Right cardiac atrium (tissue), 5 donors: ENCODE measurements around the gene SMARCA2. TPM values are rescaled to one million over a fixed set of nuclear protein-coding genes. Genes with fewer than 3 reads are reported as not detected.
A peak's percentile ranks its signal among the peaks of the same experiment; 100 is the strongest.

Source experiments
- ATAC-seq, 2 donors: fragments of 200-7000 bp; cut with Tn5 transposase; one replicate each; pipeline versions ENCODE4 v1.8.0 to v1.9.1; 2020; ENCODE audit warnings: moderate library complexity in 2 of 2, mild to moderate bottlenecking in 1 of 2
- DNase-seq, 3 donors: peaks; one replicate each; pipeline ENCODE4 v3.0.0-alpha.2; 2020
- H3K27ac ChIP-seq: one replicate; pipeline ENCODE4 v1.5.1; 2013; ENCODE audit warnings: mild to moderate bottlenecking, low read length, control low read depth, moderate library complexity
- H3K27me3 ChIP-seq: one replicate; pipeline ENCODE4 v1.6.1; 2013; ENCODE audit not compliant: control insufficient read depth, insufficient read depth
- H3K4me1 ChIP-seq: one replicate; pipeline ENCODE4 v1.6.1; 2013; ENCODE audit warnings: low read length; ENCODE audit not compliant: control insufficient read depth, insufficient read depth
- H3K4me3 ChIP-seq: one replicate; pipeline ENCODE4 v1.5.1; 2013; ENCODE audit warnings: low read length, control low read depth
- H3K9me3 ChIP-seq: one replicate; pipeline ENCODE4 v1.6.1; 2013; ENCODE audit warnings: low read length; ENCODE audit not compliant: control insufficient read depth
- WGBS: extraction: QIAGEN DNeasy Blood & Tissue Kit; methylation state at CpG from one replicate; pipeline ENCODE4 v1.1.7; 2013; 5-methylcytosine and 5-hydroxymethylcytosine counted together
- intact Hi-C, 4 donors: fragments of 100-400 bp; cut with DNase I; formaldehyde crosslinking; loops; one replicate each; pipeline versions ENCODE4 v1.11.0 to v1.14.0; 2022 to 2023
- polyA plus RNA-seq: library from polyadenylated mRNA; stranded (reverse); fragments of 200-250 nt; gene quantifications from one replicate; pipeline ENCODE4 v1.2.3, GENCODE V29; 2013
- total RNA-seq, 4 donors: library from RNA; stranded (reverse); fragmentation: NEBNext Ultra II Directional; extraction: Animal tissue kit (Norgen Biotek cat#: 25700); gene quantifications; one replicate each; pipeline ENCODE4 v1.2.1, GENCODE V29; 2021
- donor health status: healthy with polysubstance abuse.
- donor health status: DM: no; HTN: yes; CAD: no.
- donor health status: DM: no; HTN: no; CAD: no.
- donor health status: DM: no; HTN: yes; CAD: no; lungs with severe emphysema.
- donor health status: DM: yes; HTN: yes; CAD: no.

The SMARCA2 gene
- total and polyA plus RNA-seq, 5 donors = 49.3 to 133 (median 104) TPM

DNA sequence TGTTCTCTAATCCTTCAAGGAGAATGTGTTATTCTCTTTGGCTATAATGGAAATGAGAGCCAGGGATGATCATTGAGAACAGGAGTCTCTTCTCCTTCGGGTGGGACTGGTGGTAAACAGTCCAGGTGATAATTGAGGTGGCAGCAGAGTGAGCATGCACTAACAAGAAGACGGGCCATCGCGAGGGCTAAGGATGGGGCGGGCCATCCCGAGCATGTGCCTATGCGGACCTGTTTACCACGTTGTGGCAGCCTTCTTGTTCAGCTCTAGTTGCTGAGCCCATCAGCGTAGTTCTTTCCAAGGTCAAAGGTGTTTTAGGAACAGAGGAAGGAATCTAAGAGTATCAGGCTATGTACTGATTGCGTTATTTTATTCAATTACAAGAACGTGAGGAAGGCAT lies 180.1 kb downstream of the SMARCA2 start:
- H3K9me3 ChIP-seq = no peaks in the 10 kb centered on the region
- no peak overlapping the region for H3K4me3 ChIP-seq
- no peaks in the 10 kb centered on the region for H3K4me1 ChIP-seq
- no peak for DNase-seq
- H3K27me3 ChIP-seq = no peaks in the 10 kb centered on the region
- peak in 1 of 2 donors; percentile 28 for ATAC-seq
- 83% methylated on average over 11 of the region's 11 CpGs for WGBS
- H3K27ac ChIP-seq = no peak overlapping the region
- intact Hi-C loops = no loop called here

DNA sequence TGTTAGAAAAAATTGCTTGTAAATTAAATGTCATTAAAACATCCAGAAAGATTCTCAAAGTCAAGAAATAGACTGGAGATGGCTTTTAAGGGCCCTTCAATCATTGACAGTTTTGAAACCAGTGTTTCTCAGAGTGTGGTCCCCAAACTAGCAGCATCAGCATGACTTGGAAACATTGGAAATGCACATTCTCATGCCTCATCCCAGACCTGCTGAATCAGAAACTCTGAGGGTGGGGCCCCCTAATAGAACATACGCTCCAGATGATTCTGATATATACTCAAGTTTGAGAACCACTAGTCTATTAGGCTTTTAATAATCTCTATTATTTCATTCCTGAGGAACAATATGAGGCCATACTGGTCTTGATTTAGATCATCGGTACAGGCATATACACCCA lies 181.6 kb downstream of the SMARCA2 start:
- DNase-seq = no peak
- no peak for ATAC-seq
- Histone ChIP-seq H3K9me3 (no peaks in the 10 kb centered on the region), H3K27ac (no peak overlapping the region), H3K27me3 (no peaks in the 10 kb centered on the region), H3K4me1 (no peaks in the 10 kb centered on the region), H3K4me3 (no peak overlapping the region)
- WGBS = 97% methylated on average over 2 of the region's 2 CpGs
- intact Hi-C loops = no loop called here

DNA sequence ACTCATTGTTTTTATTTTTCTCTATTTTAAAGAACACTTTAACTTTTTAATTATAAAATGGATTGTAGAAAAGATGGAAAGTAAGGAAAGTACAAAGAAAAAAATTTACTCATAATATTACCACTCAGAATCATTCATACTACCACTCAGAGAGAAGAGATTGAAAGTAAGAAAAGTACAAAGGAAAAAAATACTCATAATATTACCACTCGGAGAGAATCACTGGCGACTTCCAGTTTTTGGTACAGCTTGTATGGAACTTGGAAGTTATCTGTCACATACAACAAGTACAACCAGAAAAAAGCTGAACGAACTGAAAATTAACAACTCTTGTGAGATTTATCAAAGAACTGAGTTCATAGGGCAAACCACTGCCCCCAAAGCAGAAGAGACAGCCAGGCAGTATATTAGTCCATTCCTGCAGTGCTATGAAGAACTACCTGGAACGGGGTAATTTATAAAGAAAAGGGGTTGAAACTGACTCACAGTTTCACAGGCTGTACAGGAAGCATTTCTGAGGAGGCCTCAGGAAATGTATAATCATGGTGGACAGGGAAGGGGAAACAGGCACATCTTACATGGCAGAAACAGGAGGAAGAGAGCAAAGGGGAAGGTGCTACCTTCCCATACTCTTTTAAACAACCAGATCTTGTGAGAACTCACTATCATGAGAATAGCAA lies 183.9 kb downstream of the SMARCA2 start:
- DNase-seq (no peak), ATAC-seq (no peak)
- Histone ChIP-seq H3K27ac (no peak overlapping the region), H3K27me3 (no peaks in the 10 kb centered on the region), H3K9me3 (no peaks in the 10 kb centered on the region), H3K4me3 (no peak overlapping the region), H3K4me1 (no peaks in the 10 kb centered on the region)
- 92% methylated on average over 4 of the region's 4 CpGs for WGBS
- intact Hi-C loops = no loop called here

DNA sequence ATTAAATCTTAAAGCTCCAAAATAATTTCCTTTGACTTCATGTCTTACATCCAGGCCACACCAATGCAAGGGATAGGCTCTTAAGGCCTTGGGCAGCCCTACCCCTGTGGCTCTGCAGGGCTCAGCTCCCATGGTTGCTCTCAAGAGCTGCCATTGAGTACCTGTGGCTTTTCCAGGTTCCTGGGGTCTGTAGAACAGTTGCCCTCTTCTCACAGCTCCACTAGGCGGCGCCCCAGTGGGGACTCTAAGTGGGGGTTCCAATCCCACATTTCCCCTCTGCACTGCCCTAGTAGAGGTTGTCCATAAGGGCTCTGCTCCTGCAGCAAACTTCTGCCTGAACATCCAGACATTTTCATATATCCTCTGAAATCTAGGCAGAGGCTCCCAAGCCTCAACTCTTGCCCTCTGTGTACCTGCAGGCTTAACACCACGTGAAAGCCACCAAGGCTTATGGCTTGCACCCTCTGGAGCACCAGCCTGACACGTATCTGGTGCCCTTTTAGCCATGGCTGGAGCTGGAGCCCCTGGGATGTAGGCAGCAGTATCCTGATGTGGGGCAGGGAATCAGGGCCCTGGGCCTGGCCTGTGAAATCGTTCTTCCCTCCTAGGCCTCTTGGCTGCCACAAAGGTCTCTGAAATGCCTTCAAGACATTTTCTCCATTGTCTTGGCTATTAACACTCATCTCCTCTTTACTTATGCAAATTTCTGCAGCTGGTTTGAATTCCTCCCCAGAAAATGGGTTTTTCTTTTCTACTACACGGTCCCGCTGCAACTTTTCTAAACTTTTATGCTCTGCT lies 185.1 kb downstream of the SMARCA2 start:
- intact Hi-C loops = no loop called here
- WGBS = 93% methylated on average over 7 of the region's 7 CpGs
- no peaks in the 10 kb centered on the region for H3K4me1 ChIP-seq
- no peak overlapping the region for H3K27ac ChIP-seq
- no peaks in the 10 kb centered on the region for H3K27me3 ChIP-seq
- no peak overlapping the region for H3K4me3 ChIP-seq
- ATAC-seq (no peak), DNase-seq (no peak)
- no peaks in the 10 kb centered on the region for H3K9me3 ChIP-seq

DNA sequence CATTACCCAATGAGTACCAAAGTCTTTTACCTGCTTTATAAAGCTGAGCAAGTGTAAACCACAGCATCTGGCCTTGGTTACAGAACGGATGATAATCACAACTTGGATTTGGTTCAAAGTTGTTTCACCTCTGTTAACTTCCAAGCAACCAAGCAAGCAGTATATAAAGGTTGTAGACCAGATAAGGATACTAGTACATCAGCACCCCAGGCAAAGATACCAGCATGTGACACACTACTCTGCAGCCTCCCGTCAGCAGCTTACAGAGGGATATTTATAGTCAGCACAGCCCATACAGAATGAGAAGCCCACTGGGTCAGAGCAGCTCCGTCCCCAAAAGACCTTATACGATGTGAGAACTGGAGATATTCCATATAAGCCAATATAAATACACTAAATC lies 193.3 kb downstream of the SMARCA2 start:
- Histone ChIP-seq H3K9me3 (no peaks in the 10 kb centered on the region), H3K4me3 (no peak overlapping the region), H3K27me3 (no peaks in the 10 kb centered on the region), H3K27ac (peak overlapping the region; percentile 35), H3K4me1 (peaks cover 6% of the 10 kb centered on the region)
- intact Hi-C loops = no loop called here
- peak; percentile 95 for ATAC-seq
- DNase-seq = peak in 1 of 3 donors; percentile 15
- 55% methylated on average over 4 of the region's 4 CpGs for WGBS

DNA sequence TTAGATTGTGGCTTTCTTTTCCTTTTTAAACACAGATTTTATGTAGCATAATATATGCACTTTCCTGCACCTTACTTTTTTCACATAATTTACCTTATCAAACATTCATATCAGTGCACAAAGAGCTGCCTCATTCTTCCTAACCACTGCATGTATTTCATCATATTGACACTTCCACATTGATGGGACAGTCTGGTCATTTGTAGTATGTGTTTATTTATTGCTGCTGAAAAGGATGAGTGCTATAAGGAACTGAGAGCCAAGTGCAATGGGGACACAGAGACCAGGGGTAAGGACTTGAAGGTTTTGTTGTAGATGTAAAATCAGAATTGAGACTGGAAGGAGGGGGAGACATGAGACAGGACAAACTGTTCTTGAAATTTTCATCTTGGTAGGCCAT lies 193.8 kb downstream of the SMARCA2 start:
- Histone ChIP-seq H3K9me3 (no peaks in the 10 kb centered on the region), H3K4me1 (peaks cover 6% of the 10 kb centered on the region), H3K27ac (no peak overlapping the region), H3K27me3 (no peaks in the 10 kb centered on the region), H3K4me3 (no peak overlapping the region)
- DNase-seq (no peak), ATAC-seq (peak; percentile 26 to 28)
- intact Hi-C loops = no loop called here

DNA sequence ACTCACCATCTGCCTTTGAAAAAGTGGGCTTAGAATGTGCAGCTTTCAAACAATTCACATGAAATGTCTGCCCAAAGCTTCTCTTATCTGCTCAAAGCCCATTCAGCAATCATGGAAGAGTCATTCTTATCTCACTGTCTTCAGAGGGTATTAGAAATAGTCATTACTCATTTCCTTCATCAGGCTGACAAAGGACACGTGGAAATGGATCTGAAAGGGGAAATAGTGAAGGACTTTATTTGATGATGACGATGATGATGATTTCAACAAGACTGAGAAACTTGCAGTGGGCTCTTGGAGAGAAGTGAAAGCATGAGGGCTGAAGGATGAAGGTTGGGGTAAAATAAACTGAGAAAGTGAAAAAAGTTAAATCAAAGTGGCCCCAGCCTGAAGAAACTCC lies 194.3 kb downstream of the SMARCA2 start:
- intact Hi-C loops = no loop called here
- no peak overlapping the region for H3K4me3 ChIP-seq
- DNase-seq = no peak
- H3K4me1 ChIP-seq = peaks cover 6% of the 10 kb centered on the region
- H3K9me3 ChIP-seq = no peaks in the 10 kb centered on the region
- H3K27me3 ChIP-seq = no peaks in the 10 kb centered on the region
- WGBS = 45% methylated on average over 2 of the region's 2 CpGs
- no peak for ATAC-seq
- H3K27ac ChIP-seq = no peak overlapping the region

DNA sequence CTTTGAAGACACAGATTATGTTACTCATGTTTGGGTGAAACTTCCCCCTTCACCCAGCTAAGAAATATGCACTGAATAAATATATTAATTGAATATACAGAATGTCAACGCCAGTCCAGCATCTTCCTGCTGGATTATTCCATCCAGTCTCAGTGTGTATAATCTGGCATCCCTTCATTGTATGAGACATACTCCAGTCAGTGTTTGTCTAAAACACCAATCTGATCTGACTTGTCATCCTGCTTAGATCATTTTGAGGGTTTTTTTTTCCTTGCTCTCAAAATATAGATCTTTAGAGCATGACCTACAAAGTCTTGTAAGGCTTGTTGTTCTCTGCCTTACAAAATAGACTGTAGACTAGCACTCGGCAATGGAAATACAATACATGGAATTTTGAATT lies 195.1 kb downstream of the SMARCA2 start:
- Histone ChIP-seq H3K27me3 (no peaks in the 10 kb centered on the region), H3K4me1 (peaks cover 6% of the 10 kb centered on the region), H3K4me3 (no peak overlapping the region), H3K9me3 (no peaks in the 10 kb centered on the region), H3K27ac (no peak overlapping the region)
- DNase-seq = no peak
- intact Hi-C loops = no loop called here
- WGBS = 88% methylated on average over 2 of the region's 2 CpGs
- no peak for ATAC-seq

DNA sequence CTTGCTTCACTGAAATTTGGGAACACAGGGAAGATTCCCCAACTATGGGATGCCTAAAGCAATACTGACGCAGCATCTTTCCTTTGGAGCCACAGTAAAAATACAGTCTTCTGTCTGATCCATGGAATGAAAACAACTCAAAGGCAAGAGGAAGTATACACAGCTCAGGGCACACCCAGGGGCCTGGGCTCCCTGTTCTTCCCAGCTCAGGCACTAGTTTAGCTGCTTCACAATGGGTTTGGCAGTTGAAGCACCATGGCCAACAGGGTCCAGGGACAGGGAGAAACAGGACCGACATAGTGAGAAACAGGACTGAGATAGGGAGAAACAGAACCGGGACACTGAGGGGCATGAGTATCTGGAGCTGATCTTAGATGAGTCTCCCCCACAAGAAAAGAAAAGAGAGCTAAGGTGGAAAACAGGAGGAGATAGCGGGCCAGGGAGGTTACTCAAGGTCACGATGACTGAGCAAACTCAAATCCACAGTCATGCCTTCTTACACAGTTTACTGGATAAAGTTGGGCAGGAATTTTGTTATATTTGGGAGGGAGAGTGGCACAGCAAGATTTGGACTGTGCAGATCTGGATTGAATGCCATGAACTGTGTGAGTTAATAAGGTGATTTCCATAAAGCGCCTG lies 198.8 kb downstream of the SMARCA2 start:
- Histone ChIP-seq H3K4me3 (no peak overlapping the region), H3K27me3 (no peaks in the 10 kb centered on the region), H3K27ac (no peak overlapping the region), H3K9me3 (no peaks in the 10 kb centered on the region), H3K4me1 (peaks cover 6% of the 10 kb centered on the region)
- 89% methylated on average over 6 of the region's 6 CpGs for WGBS
- ATAC-seq (no peak), DNase-seq (no peak)
- intact Hi-C loops = no loop called here

DNA sequence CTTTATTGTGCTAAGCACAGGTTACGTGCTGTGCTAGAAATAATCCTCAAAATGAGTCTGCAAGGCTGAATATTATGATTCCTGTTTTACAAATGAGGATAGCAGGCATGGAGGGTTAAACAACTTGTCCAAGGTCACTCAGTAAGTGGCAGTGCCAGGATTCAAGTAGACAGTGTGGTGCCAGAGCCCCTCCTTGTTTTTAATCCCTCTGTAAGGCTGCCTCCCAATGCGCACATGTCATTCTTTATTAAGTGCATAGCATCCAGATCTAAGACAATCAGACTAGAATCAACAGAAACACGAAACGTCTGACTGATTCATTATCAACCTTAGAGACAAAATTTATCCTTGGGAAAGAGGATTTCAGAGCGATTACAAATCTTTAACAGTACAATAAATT lies 199.6 kb downstream of the SMARCA2 start:
- ATAC-seq (peak in 1 of 2 donors; percentile 51), DNase-seq (no peak)
- Histone ChIP-seq H3K27me3 (no peaks in the 10 kb centered on the region), H3K4me1 (no peaks in the 10 kb centered on the region), H3K4me3 (no peak overlapping the region), H3K9me3 (no peaks in the 10 kb centered on the region), H3K27ac (no peak overlapping the region)
- intact Hi-C loops = no loop called here
- 72% methylated on average over 5 of the region's 5 CpGs for WGBS

DNA sequence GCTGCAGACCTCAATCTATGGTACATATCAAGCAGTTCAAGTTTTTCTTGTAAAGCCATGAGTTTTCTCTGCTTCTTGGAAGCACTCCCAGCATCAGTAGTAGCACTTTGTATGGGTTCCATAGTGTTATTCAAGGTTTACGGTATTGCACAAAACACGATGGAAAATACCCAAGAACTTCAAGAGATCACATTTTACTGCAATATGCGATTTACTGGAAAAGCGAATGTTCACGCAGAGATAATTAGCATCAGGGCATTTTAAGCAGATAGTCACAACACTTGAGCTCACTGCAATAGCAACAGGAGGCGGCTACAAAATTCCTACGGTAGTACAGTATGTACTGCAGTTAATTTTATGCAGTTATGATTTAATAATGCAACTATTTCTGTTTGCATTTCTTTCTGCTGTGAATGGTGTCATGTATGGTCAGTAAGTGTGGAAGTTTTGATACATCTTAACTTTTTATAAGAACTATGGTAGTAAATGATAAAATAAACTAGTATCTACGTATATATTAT lies 200.8 kb downstream of the SMARCA2 start:
- ATAC-seq = no peak
- 88% methylated on average over 8 of the region's 8 CpGs for WGBS
- H3K27ac ChIP-seq = no peak overlapping the region

More for the DNA sequence above, 200.8 kb downstream of the SMARCA2 start:
- intact Hi-C loops = no loop called here
- no peaks in the 10 kb centered on the region for H3K4me1 ChIP-seq
- no peak overlapping the region for H3K4me3 ChIP-seq
- H3K9me3 ChIP-seq = no peaks in the 10 kb centered on the region
- H3K27me3 ChIP-seq = no peaks in the 10 kb centered on the region
- DNase-seq = no peak
